ENCODE results near the gene ACOX2.

- TF ChIP-seq, protein P1, sequence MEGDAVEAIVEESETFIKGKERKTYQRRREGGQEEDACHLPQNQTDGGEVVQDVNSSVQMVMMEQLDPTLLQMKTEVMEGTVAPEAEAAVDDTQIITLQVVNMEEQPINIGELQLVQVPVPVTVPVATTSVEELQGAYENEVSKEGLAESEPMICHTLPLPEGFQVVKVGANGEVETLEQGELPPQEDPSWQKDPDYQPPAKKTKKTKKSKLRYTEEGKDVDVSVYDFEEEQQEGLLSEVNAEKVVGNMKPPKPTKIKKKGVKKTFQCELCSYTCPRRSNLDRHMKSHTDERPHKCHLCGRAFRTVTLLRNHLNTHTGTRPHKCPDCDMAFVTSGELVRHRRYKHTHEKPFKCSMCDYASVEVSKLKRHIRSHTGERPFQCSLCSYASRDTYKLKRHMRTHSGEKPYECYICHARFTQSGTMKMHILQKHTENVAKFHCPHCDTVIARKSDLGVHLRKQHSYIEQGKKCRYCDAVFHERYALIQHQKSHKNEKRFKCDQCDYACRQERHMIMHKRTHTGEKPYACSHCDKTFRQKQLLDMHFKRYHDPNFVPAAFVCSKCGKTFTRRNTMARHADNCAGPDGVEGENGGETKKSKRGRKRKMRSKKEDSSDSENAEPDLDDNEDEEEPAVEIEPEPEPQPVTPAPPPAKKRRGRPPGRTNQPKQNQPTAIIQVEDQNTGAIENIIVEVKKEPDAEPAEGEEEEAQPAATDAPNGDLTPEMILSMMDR (conservative IDR thresholded peaks at IDR 0.05; ENCODE audit: low read length), result no peak
- TF ChIP-seq EZH2phosphoT487 (IDR thresholded peaks at IDR 0.05; ENCODE audit: borderline replicate concordance, low read depth, low read length), result no peak
Observed at GRCh38 chr3:58474967-58475578, 61.9 kb downstream of the ACOX2 start.
